ENCODE data around the gene TRPM3.

- TF ChIP-seq ZNF274 (IDR thresholded peaks at IDR 0.05; ENCODE audit: low read depth, low read length) (no peak), YY1 (IDR thresholded peaks at IDR 0.05; ENCODE audit: insufficient read depth, insufficient read length) (no peak)
These were observed 582.4 kb downstream of the TRPM3 start for GRCh38 chr9:70539001-70539400.

Measured in NT2/D1 (cell line).